MCF 10A (cell line): ENCODE results near the gene RNU6-9. TPM values are rescaled to one million over a fixed set of nuclear protein-coding genes. Genes with fewer than 3 reads are reported as not detected.
A peak's percentile ranks its signal among the peaks of the same experiment; 100 is the strongest.

ENCODE experiments used
- BruUV-seq: library from RNA; stranded (reverse); fragments of 400-500 nt; replicated peaks from 2 replicates; lab custom pipeline; 2021; lab: Mats Ljungman, UMichigan
- CTCF ChIA-PET: fragments of 300-600 bp; sonication (Branson Sonifier 250); formaldehyde crosslinking; extraction: SDS; loops from one replicate; lab custom pipeline; 2021; ENCODE audit warnings: antibody characterized with exemption, inconsistent platforms; lab: Yijun Ruan, JAX
- POLR2A ChIA-PET: fragments of 300-600, 350-650 bp; sonication (Branson Sonifier 250); formaldehyde crosslinking; extraction: SDS; loops from one replicate; lab custom pipeline; 2020; ENCODE audit warnings: antibody characterized with exemption, inconsistent platforms; lab: Yijun Ruan, JAX
- DNase-seq: peaks from one replicate; pipeline ENCODE4 v3.0.0-alpha.2; 2018; ENCODE audit not compliant: unreplicated experiment
- H3K27ac Mint-ChIP-seq: one replicate; pipeline ENCODE4 v1.8.0; 2022; ENCODE audit warnings: mild to moderate bottlenecking, low read depth, mixed read lengths; ENCODE audit not compliant: unreplicated experiment
- H3K27me3 Mint-ChIP-seq: one replicate; pipeline ENCODE4 v1.8.0; 2022; ENCODE audit warnings: mixed read lengths; ENCODE audit not compliant: insufficient read depth, unreplicated experiment
- H3K36me3 Mint-ChIP-seq: one replicate; pipeline ENCODE4 v1.8.0; 2022; ENCODE audit warnings: mild to moderate bottlenecking, moderate library complexity, mixed read lengths; ENCODE audit not compliant: insufficient read depth, unreplicated experiment
- H3K4me1 Mint-ChIP-seq: one replicate; pipeline ENCODE4 v1.8.0; 2022; ENCODE audit warnings: mixed read lengths; ENCODE audit not compliant: insufficient read depth, unreplicated experiment
- H3K4me3 Mint-ChIP-seq: one replicate; pipeline ENCODE4 v1.8.0; 2022; ENCODE audit warnings: mild to moderate bottlenecking, moderate library complexity, mixed read lengths; ENCODE audit not compliant: unreplicated experiment
- H3K9me3 Mint-ChIP-seq: one replicate; pipeline ENCODE4 v1.8.0; 2022; ENCODE audit warnings: mixed read lengths; ENCODE audit not compliant: unreplicated experiment
- intact Hi-C: fragments of 100-400 bp; cut with micrococcal nuclease; formaldehyde crosslinking; loops from 2 replicates; pipeline ENCODE4 v1.14.1; 2022
- total RNA-seq: library from RNA; stranded (reverse); gene quantifications from 2 replicates; pipeline ENCODE4 v1.2.3, GENCODE V29; 2022
- TF ChIP-seq, protein P1 (sequence below): fragments of 200-600 bp; IDR thresholded peaks from one replicate; pipeline ENCODE4 v1.8.0; 2022; ENCODE audit warnings: antibody characterized with exemption, mild to moderate bottlenecking; ENCODE audit not compliant: unreplicated experiment

Gene RNU6-9
- total RNA-seq, 1 experiment from 2014 or later, result not detected

- Mint-ChIP-seq H3K4me1 (peaks cover 18% of the 10 kb centered on the region), H3K36me3 (peaks cover 21% of the 10 kb centered on the region), H3K9me3 (no peaks in the 10 kb centered on the region), H3K27ac (no peak overlapping the region), H3K4me3 (no peak overlapping the region), H3K27me3 (no peaks in the 10 kb centered on the region)
- CTCF ChIA-PET, result interaction anchor here (0.8 kb wide), 1 partner anchor 54 kb away, joined by 3 read pairs; no protein-coding TSS in a partner anchor
- POLR2A ChIA-PET, result interaction anchor here (0.7 kb wide), 1 partner anchor 9 kb away, joined by 3 read pairs; no protein-coding TSS in a partner anchor
- no TSS peak for BruUV-seq
- intact Hi-C loops, result no loop called here
- TF ChIP-seq, protein P1, sequence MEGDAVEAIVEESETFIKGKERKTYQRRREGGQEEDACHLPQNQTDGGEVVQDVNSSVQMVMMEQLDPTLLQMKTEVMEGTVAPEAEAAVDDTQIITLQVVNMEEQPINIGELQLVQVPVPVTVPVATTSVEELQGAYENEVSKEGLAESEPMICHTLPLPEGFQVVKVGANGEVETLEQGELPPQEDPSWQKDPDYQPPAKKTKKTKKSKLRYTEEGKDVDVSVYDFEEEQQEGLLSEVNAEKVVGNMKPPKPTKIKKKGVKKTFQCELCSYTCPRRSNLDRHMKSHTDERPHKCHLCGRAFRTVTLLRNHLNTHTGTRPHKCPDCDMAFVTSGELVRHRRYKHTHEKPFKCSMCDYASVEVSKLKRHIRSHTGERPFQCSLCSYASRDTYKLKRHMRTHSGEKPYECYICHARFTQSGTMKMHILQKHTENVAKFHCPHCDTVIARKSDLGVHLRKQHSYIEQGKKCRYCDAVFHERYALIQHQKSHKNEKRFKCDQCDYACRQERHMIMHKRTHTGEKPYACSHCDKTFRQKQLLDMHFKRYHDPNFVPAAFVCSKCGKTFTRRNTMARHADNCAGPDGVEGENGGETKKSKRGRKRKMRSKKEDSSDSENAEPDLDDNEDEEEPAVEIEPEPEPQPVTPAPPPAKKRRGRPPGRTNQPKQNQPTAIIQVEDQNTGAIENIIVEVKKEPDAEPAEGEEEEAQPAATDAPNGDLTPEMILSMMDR, result no peak
- no peak for DNase-seq
Observed at GRCh38 chr19:929891-930258, 36.6 kb downstream of the RNU6-9 start.

DNA sequence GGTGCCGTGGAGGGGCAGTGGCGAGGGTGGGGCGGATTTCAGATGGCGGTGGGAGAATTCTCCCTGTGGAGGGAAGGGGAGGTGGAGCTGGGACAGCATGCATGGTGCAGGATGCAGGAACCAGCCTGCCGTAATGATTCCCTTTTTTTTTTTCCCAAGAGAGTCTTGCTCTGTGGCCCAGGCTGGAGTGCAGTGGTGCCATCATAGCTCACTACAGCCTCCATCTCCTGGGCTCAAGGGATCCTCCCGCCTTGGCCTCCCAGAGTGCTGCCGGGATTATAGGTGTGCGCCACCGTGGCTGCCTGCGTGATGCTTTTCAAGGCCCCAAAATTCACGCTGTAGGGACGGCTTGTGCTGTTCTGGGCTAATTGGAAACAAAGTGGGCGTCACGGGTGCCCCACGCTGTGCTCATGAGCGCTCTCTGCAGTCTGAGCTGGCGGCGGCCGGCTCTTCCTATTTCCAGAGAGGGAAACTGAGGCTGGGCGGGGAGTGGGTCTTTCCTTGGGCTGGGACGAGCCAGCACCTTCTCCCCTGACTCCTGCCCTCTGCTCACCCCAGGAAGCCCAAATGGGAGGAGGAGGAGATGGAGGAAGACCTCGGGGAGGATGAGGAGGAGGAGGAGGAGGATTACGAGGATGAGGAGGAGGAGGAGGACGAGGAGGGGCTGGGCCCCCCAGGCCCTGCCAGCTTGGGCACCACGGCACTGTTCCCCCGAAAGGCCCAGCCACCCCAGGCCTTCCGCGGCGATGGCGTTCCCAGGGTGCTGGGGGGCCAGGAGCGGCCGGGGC lies 38.8 kb downstream of the RNU6-9 start:
- TF ChIP-seq, protein P1, result no peak
- intact Hi-C loops, result no loop called here
- ChIA-PET CTCF (interaction anchor here (0.5 to 0.9 kb wide), 2 partner anchors 9 to 50 kb away, joined by 3 read pairs; no protein-coding TSS in a partner anchor), POLR2A (interaction anchor here (0.6 to 1.2 kb wide), 3 partner anchors 8 to 131 kb away, joined by 3 read pairs; no protein-coding TSS in a partner anchor)
- no peaks in the 10 kb centered on the region for H3K27me3 Mint-ChIP-seq
- no peak overlapping the region for H3K27ac Mint-ChIP-seq
- H3K9me3 Mint-ChIP-seq, result no peaks in the 10 kb centered on the region
- DNase-seq, result no peak
- H3K4me3 Mint-ChIP-seq, result no peak overlapping the region
- H3K36me3 Mint-ChIP-seq, result peaks cover 23% of the 10 kb centered on the region
- H3K4me1 Mint-ChIP-seq, result peaks cover 18% of the 10 kb centered on the region
- BruUV-seq, result no TSS peak

- intact Hi-C loops, result no loop called here
- TF ChIP-seq, protein P1, result no peak
- DNase-seq, result peak; percentile 77
- peaks cover 18% of the 10 kb centered on the region for H3K4me1 Mint-ChIP-seq
- ChIA-PET CTCF (no interaction called here), POLR2A (interaction anchor here (0.8 to 1.5 kb wide), 7 partner anchors 8 to 236 kb away, joined by 3 to 7 read pairs (median 3); partner anchors contain the start of genes MED16, R3HDM4, RNU6-9 and WDR18)
- peaks cover 30% of the 10 kb centered on the region for H3K36me3 Mint-ChIP-seq
- H3K27me3 Mint-ChIP-seq, result no peaks in the 10 kb centered on the region
- no peaks in the 10 kb centered on the region for H3K9me3 Mint-ChIP-seq
- BruUV-seq, result no TSS peak
- H3K27ac Mint-ChIP-seq, result no peak overlapping the region
- peak overlapping the region; percentile 36 for H3K4me3 Mint-ChIP-seq
Observed at GRCh38 chr19:932648-933552, 39.6 kb downstream of the RNU6-9 start.
